Pancreas (tissue), 10 donors: ENCODE results near the gene FGA. TPM values are rescaled to one million over a fixed set of nuclear protein-coding genes. Genes with fewer than 3 reads are reported as not detected.

Experiments used
- ATAC-seq, 4 donors: fragments of 200-7000 bp; cut with Tn5 transposase; one replicate each; pipeline versions ENCODE4 v1.8.0 to v1.9.1; 2020; ENCODE audit warnings: mild to moderate bottlenecking in 4 of 4, moderate library complexity in 4 of 4
- DNase-seq, 6 donors: peaks; one replicate each; pipeline ENCODE4 v3.0.0-alpha.2; 2020
- FAIRE-seq: peaks from 2 replicates; lab custom pipeline; 2012; peaks lifted over from hg19 to GRCh38; lab: Jason Lieb, UNC
- H3K27ac ChIP-seq, 4 donors: fragments of 200-600 bp; sonication (generic); 1 replicate in 3 of 4; 2 replicates in 1 of 4; pipeline versions ENCODE4 v1.5.0 to v1.8.0; 2020
- H3K27me3 ChIP-seq, 4 donors: fragments of 200-600 bp; one replicate each; pipeline ENCODE4 v1.8.0; 2021
- H3K36me3 ChIP-seq, 3 donors: fragments of 200-600 bp; sonication (generic) in 1 of 3; one replicate each; pipeline versions ENCODE4 v1.5.0 to v1.8.0; 2020 to 2021
- H3K4me1 ChIP-seq, 3 donors: fragments of 200-600 bp; one replicate each; pipeline ENCODE4 v1.8.0; 2021
- H3K4me3 ChIP-seq, 4 donors: fragments of 200-600 bp; sonication (generic) in 2 of 4; one replicate each; pipeline versions ENCODE4 v1.5.0 to v1.8.0; 2020 to 2021
- H3K9me3 ChIP-seq, 4 donors: fragments of 200-600 bp; one replicate each; pipeline ENCODE4 v1.8.0; 2021
- CTCF ChIP-seq, 4 donors: fragments of 200-600 bp; sonication (generic) in 3 of 4; IDR thresholded peaks; one replicate each; pipeline versions ENCODE4 v1.5.0 to v1.8.0; 2021; ENCODE audit warnings: antibody characterized with exemption in 4 of 4
- WGBS, 2 donors: extraction: QIAGEN DNeasy Blood & Tissue Kit; methylation state at CpG; one replicate each; pipeline ENCODE4 v1.1.7; 2013; 5-methylcytosine and 5-hydroxymethylcytosine counted together
- intact Hi-C, 3 donors: fragments of 100-400 bp; cut with DNase I; formaldehyde crosslinking; loops; one replicate each; pipeline versions ENCODE4 v1.11.1 to v1.14.2; 2022
- polyA plus RNA-seq, 2 donors: library from polyadenylated mRNA; stranded (reverse); fragments of 200-250 nt; gene quantifications; one replicate each; pipeline ENCODE4 v1.2.3, GENCODE V29; 2013
- total RNA-seq, 6 donors: library from RNA; stranded (reverse); fragmentation: NEBNext Ultra II Directional in 4 of 6; extraction: Animal tissue kit (Norgen Biotek cat#: 25700) in 4 of 6; gene quantifications; one replicate each; pipeline versions ENCODE4 v1.2.1 to v1.2.4, GENCODE V29; 2021 to 2023
- donor health status: healthy with polysubstance abuse.
- donor health status: DM: no; HTN: no; CAD: no; lungs with moderate emphysema.
- donor health status: DM: no; HTN: no; CAD: no.
- donor health status: control.
- donor health status: control.
- donor health status: Bipolar disorder and iron deficiency.
- donor health status: DM: yes; HTN: yes; CAD: no.
- donor health status: DM: no; HTN: no; CAD: no.
- donor health status: DM: no; HTN: no; CAD: no.
- donor health status: DM: yes; HTN: yes; CAD: no.

Gene FGA
- total and polyA plus RNA-seq, 8 donors = 0.09 to 30.3 (median 7.7) TPM

GRCh38 chr4:154588198-154588597, 2.3 kb downstream of the FGA start:
- DNase-seq (no peak), ATAC-seq (no peak), FAIRE-seq (no peak)
- H3K4me3 ChIP-seq = no peak overlapping the region
- H3K36me3 ChIP-seq = no peaks in the 10 kb centered on the region
- 71 to 79% methylated on average over 2 of the region's 2 CpGs for WGBS, 2 donors
- intact Hi-C loops = no loop called here
- TF ChIP-seq CTCF (IDR thresholded peaks at IDR 0.05) = no peak
- H3K4me1 ChIP-seq = peaks cover 0 to 7% (median 0%) of the 10 kb centered on the region in 3 donors
- H3K27ac ChIP-seq = no peak overlapping the region
- H3K27me3 ChIP-seq = peaks cover 0 to 3% (median 0%) of the 10 kb centered on the region in 4 donors
- H3K9me3 ChIP-seq = no peaks in the 10 kb centered on the region

- FAIRE-seq (no peak), ATAC-seq (no peak)
Measured at GRCh38 chr4:154586296-154587033, 4.1 kb downstream of the FGA start.

GRCh38 chr4:154585369-154586018, 5.0 kb downstream of the FGA start:
- no peaks in the 10 kb centered on the region for H3K9me3 ChIP-seq
- peaks cover 0 to 4% (median 0%) of the 10 kb centered on the region in 3 donors for H3K4me1 ChIP-seq
- TF ChIP-seq CTCF (IDR thresholded peaks at IDR 0.05) = no peak
- WGBS, 2 donors = 75 to 89% methylated on average over 10 of the region's 10 CpGs
- no peak overlapping the region for H3K27ac ChIP-seq
- no peaks in the 10 kb centered on the region for H3K36me3 ChIP-seq
- no peak overlapping the region for H3K4me3 ChIP-seq
- DNase-seq (no peak), ATAC-seq (no peak), FAIRE-seq (no peak)
- intact Hi-C loops = no loop called here
- no peaks in the 10 kb centered on the region for H3K27me3 ChIP-seq

More at GRCh38 chr4:154586296-154587033, 4.1 kb downstream of the FGA start:
- Histone ChIP-seq H3K4me1 (peaks cover 0 to 7% (median 0%) of the 10 kb centered on the region in 3 donors), H3K4me3 (no peak overlapping the region), H3K27ac (no peak overlapping the region), H3K9me3 (no peaks in the 10 kb centered on the region), H3K36me3 (no peaks in the 10 kb centered on the region), H3K27me3 (peaks cover 0 to 3% (median 0%) of the 10 kb centered on the region in 4 donors)
- no peak for TF ChIP-seq CTCF (IDR thresholded peaks at IDR 0.05)
- intact Hi-C loops = no loop called here
- 75 to 88% methylated on average over 13 of the region's 13 CpGs for WGBS, 2 donors
- no peak for DNase-seq

GRCh38 chr4:154584259-154584658, 6.3 kb downstream of the FGA start:
- no peaks in the 10 kb centered on the region for H3K36me3 ChIP-seq
- intact Hi-C loops = no loop called here
- no peaks in the 10 kb centered on the region for H3K4me1 ChIP-seq
- H3K9me3 ChIP-seq = no peaks in the 10 kb centered on the region
- H3K27me3 ChIP-seq = no peaks in the 10 kb centered on the region
- FAIRE-seq (no peak), DNase-seq (no peak), ATAC-seq (no peak)
- 81 to 85% methylated on average over 5 of the region's 5 CpGs for WGBS, 2 donors
- no peak overlapping the region for H3K27ac ChIP-seq
- TF ChIP-seq CTCF (IDR thresholded peaks at IDR 0.05) = no peak
- H3K4me3 ChIP-seq = no peak overlapping the region

GRCh38 chr4:154583677-154584076, 6.9 kb downstream of the FGA start:
- H3K27ac ChIP-seq = no peak overlapping the region
- intact Hi-C loops = no loop called here
- no peak for ATAC-seq
- no peaks in the 10 kb centered on the region for H3K4me1 ChIP-seq
- no peaks in the 10 kb centered on the region for H3K36me3 ChIP-seq
- H3K9me3 ChIP-seq = no peaks in the 10 kb centered on the region
- H3K4me3 ChIP-seq = no peak overlapping the region
- no peak for TF ChIP-seq CTCF (IDR thresholded peaks at IDR 0.05)
- FAIRE-seq = no peak
- no peaks in the 10 kb centered on the region for H3K27me3 ChIP-seq
- DNase-seq = no peak
